GM12878 (cell line): ENCODE measurements around the gene CFAP45. TPM values are rescaled to one million over a fixed set of nuclear protein-coding genes. Genes with fewer than 3 reads are reported as not detected.

Experiments used
- ATAC-seq: fragments of 200-7000 bp; cut with Tn5 transposase; 3 replicates; pipeline ENCODE4 v1.9.1; 2020; ENCODE audit warnings: mild to moderate bottlenecking, moderate library complexity
- BruUV-seq: library from RNA; stranded (reverse); fragments of 400-500 nt; replicated peaks from 2 replicates; lab custom pipeline; 2021; lab: Mats Ljungman, UMichigan
- CTCF ChIA-PET: fragments of 300-600 bp; sonication (Branson Sonifier 250); formaldehyde crosslinking; extraction: SDS; loops from one replicate; lab custom pipeline; 2021; ENCODE audit warnings: inconsistent platforms; lab: Yijun Ruan, JAX
- POLR2A ChIA-PET: fragments of 350-600 bp; formaldehyde crosslinking; extraction: SDS; loops from one replicate; lab custom pipeline; 2021; ENCODE audit warnings: inconsistent platforms; lab: Charles Lee
- RAD21 ChIA-PET: fragments of 300-600 bp; sonication (Branson Sonifier 250); formaldehyde crosslinking; loops from one replicate; lab custom pipeline; 2023; ENCODE audit warnings: antibody characterized with exemption; ENCODE audit not compliant: unreplicated experiment; lab: Charles Lee
- SMC1A ChIA-PET: fragments of 300-600 bp; sonication (Branson Sonifier 250); formaldehyde crosslinking; loops from one replicate; lab custom pipeline; 2023; ENCODE audit not compliant: unreplicated experiment, uncharacterized antibody; lab: Charles Lee
- DNase-seq: peaks from one replicate; pipeline ENCODE4 v3.0.0-alpha.2; 2011; ENCODE audit warnings: low read depth, low spot score
- FAIRE-seq: peaks from 3 replicates; lab custom pipeline; 2011; peaks lifted over from hg19 to GRCh38; lab: Jason Lieb, UNC
- H2AFZ ChIP-seq: 2 replicates; pipeline ENCODE4 v1.6.0; 2011; ENCODE audit warnings: low read depth, low read length, control low read depth; ENCODE audit not compliant: control insufficient read depth
- H3K27ac ChIP-seq: 2 replicates; pipeline ENCODE4 v1.5.1; 2011; ENCODE audit warnings: control low read depth; ENCODE audit not compliant: control insufficient read depth, insufficient read depth
- H3K27me3 ChIP-seq, 2 experiments: replicated peaks in 1 of 2; 2 replicates each; pipeline versions ENCODE4 v1.6.0 to v1.6.1; 2011; ENCODE audit warnings: low read length in 1 of 2; ENCODE audit not compliant: control insufficient read depth in 2 of 2, insufficient read depth in 2 of 2
- H3K36me3 ChIP-seq, 2 experiments: 2 replicates each; pipeline ENCODE4 v1.5.1; 2011; ENCODE audit warnings: low read length in 1 of 2; ENCODE audit not compliant: control insufficient read depth in 2 of 2, insufficient read depth in 2 of 2
- H3K4me1 ChIP-seq: 2 replicates; pipeline ENCODE4 v1.6.1; 2011; ENCODE audit warnings: mild to moderate bottlenecking, low read length, moderate library complexity, mixed read lengths; ENCODE audit not compliant: control insufficient read depth, insufficient read depth
- H3K4me2 ChIP-seq: 2 replicates; pipeline ENCODE4 v1.6.0; 2011; ENCODE audit warnings: control low read depth; ENCODE audit not compliant: control insufficient read depth, insufficient read depth
- H3K4me3 ChIP-seq: fragments of 200-600 bp; sonication (generic); 2 replicates; pipeline ENCODE4 v1.5.1; 2016
- H3K79me2 ChIP-seq: 2 replicates; pipeline ENCODE4 v1.6.0; 2011; ENCODE audit warnings: low read length; ENCODE audit not compliant: control insufficient read depth, insufficient read depth
- H3K9ac ChIP-seq: 2 replicates; pipeline ENCODE4 v1.8.0; 2011; ENCODE audit warnings: low read length, control low read depth, mixed read lengths; ENCODE audit not compliant: control insufficient read depth, insufficient read depth
- H3K9me3 ChIP-seq: replicated peaks from 3 replicates; pipeline ENCODE4 v1.5.1; 2011; ENCODE audit warnings: mild to moderate bottlenecking, low read length; ENCODE audit not compliant: control insufficient read depth, insufficient read depth
- H4K20me1 ChIP-seq: 2 replicates; pipeline ENCODE4 v1.6.0; 2011; ENCODE audit not compliant: control insufficient read depth, insufficient read depth
- BACH1 ChIP-seq: fragments of 450-650 bp; IDR thresholded peaks from 2 replicates; pipeline ENCODE4 v1.6.1; 2017; ENCODE audit warnings: mild to moderate bottlenecking, borderline replicate concordance
- ESRRA ChIP-seq: IDR thresholded peaks from 2 replicates; pipeline ENCODE4 v1.6.1; 2012; ENCODE audit warnings: mild to moderate bottlenecking, low read length, improper control_type of control experiment
- EZH2 ChIP-seq: IDR thresholded peaks from 2 replicates; pipeline ENCODE4 v1.6.1; 2012; ENCODE audit warnings: low read depth, mild to moderate bottlenecking, control low read depth, inconsistent platforms, low read length, borderline replicate concordance; ENCODE audit not compliant: control insufficient read depth
- FOXM1 ChIP-seq: IDR thresholded peaks from 2 replicates; pipeline ENCODE4 v1.6.1; 2012; ENCODE audit warnings: low read depth, mild to moderate bottlenecking, inconsistent platforms, low read length, moderate library complexity
- KLF5 ChIP-seq: fragments of 450-650 bp; IDR thresholded peaks from 2 replicates; pipeline ENCODE4 v1.6.1; 2014; ENCODE audit warnings: mild to moderate bottlenecking; ENCODE audit not compliant: partially characterized antibody
- NRF1 ChIP-seq: conservative IDR thresholded peaks from 2 replicates; pipeline ENCODE4 v1.6.1; 2011; ENCODE audit warnings: mild to moderate bottlenecking, low read depth, low read length, improper control_type of control experiment
- PML ChIP-seq: IDR thresholded peaks from 2 replicates; pipeline ENCODE4 v1.6.1; 2012; ENCODE audit warnings: low read length, inconsistent platforms
- SREBF1 ChIP-seq: IDR thresholded peaks from 2 replicates; pipeline ENCODE4 v1.6.1; 2012; ENCODE audit warnings: mild to moderate bottlenecking, low read length
- STAT3 ChIP-seq: IDR thresholded peaks from 2 replicates; pipeline ENCODE4 v1.6.1; 2011; ENCODE audit warnings: low read depth, low read length, improper control_type of control experiment
- TCF12 ChIP-seq: IDR thresholded peaks from 2 replicates; pipeline ENCODE4 v1.6.1; 2011; ENCODE audit warnings: low read depth, mild to moderate bottlenecking, low read length
- TCF7 ChIP-seq: IDR thresholded peaks from 2 replicates; pipeline ENCODE4 v1.6.1; 2014; ENCODE audit warnings: antibody characterized with exemption, borderline replicate concordance
- WGBS: methylation state at CpG from one replicate; pipeline ENCODE4 v1.1.6; 2016; ENCODE audit warnings: low lambda C conversion rate; ENCODE audit not compliant: insufficient replicate concordance, insufficient coverage; ENCODE audit errors: missing lambda C conversion rate; 5-methylcytosine and 5-hydroxymethylcytosine counted together
- in situ Hi-C: fragments of 300-500 bp; cut with MboI; formaldehyde crosslinking; loops from 9 replicates; pipeline ENCODE4 v1.14.3; 2018; ENCODE audit warnings: mixed read lengths
- intact Hi-C: fragments of 100-400 bp; cut with micrococcal nuclease; formaldehyde crosslinking; loops from one replicate; pipeline ENCODE4 v1.14.2; 2022; ENCODE audit not compliant: unreplicated experiment
- polyA plus RNA-seq, 11 experiments: library from polyadenylated mRNA; depleted of rRNA in 4 of 11; unstranded in 6 of 11; stranded (reverse) in 5 of 11; fragments of >200 nt; fragmentation: Nextera tagmentation in 4 of 11; fragmentation: Illumina TruSeq in 1 of 11; extraction: Ambion mirVana in 4 of 11; extraction: Trizol in 1 of 11; gene quantifications; 1 replicate in 1 of 11; 2 replicates in 10 of 11; pipeline versions ENCODE4 v1.2.1 to v1.2.3, GENCODE V29; 2011 to 2016; ENCODE audit warnings: inconsistent platforms in 2 of 11, missing spikeins in 2 of 11, low read depth in 1 of 11
- total RNA-seq, 4 experiments: library from RNA; depleted of rRNA in 3 of 4; stranded (reverse); fragments of >200 nt in 3 of 4; fragmentation: Illumina TruSeq in 1 of 4; extraction: Trizol in 1 of 4; gene quantifications; 2 replicates each; pipeline versions ENCODE4 v1.2.1 to v1.2.3, GENCODE V29; 2013 to 2021
- TF ChIP-seq, protein P1 (sequence below): IDR thresholded peaks from 2 replicates; pipeline ENCODE4 v1.6.1; 2012; ENCODE audit warnings: low read depth, low read length, improper control_type of control experiment
- TF ChIP-seq, protein P2 (sequence below): IDR thresholded peaks from 2 replicates; pipeline ENCODE4 v1.6.1; 2011; ENCODE audit warnings: borderline replicate concordance, low read depth, mild to moderate bottlenecking, moderate library complexity, low read length; ENCODE audit not compliant: insufficient read depth, poor library complexity, severe bottlenecking
- TF ChIP-seq, protein P3 (sequence below): fragments of 450-650 bp; IDR thresholded peaks from 2 replicates; pipeline ENCODE4 v1.6.1; 2017; ENCODE audit warnings: low read depth, mild to moderate bottlenecking, moderate library complexity

CFAP45 gene
- total and polyA plus RNA-seq, 10 of the 15 experiments (the other 5 are each of a cell fraction or from before 2014, with no cell fraction given) = 0.43 to 0.91 (median 0.67) TPM

DNA sequence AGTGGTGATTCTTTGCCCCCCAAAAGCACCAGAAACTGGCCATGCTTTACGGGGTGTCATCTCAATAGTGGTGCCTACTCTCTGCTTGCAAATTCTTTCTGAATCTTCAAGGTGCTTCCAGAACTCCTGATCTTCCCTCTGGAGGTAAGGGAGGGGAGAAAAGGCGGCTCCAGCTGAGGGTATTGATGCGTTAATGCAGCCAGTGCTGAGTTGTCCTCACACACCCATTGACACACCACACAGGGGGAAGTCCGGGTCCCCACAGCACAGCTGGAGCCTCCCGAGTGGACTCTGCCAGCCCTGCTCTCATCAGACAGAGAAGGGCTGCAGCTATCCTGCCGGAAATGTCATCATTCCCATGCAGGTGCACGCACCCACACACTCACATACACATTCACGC lies 38.7 kb downstream of the CFAP45 start:
- Histone ChIP-seq H4K20me1 (no peaks in the 10 kb centered on the region), H2AFZ (no peak overlapping the region), H3K36me3 (no peaks in the 10 kb centered on the region), H3K4me1 (no peaks in the 10 kb centered on the region), H3K9me3 (no peaks in the 10 kb centered on the region), H3K27me3 (peaks cover 3 to 11% of the 10 kb centered on the region in 2 experiments; a peak in 3 of 4 replicates), H3K9ac (no peak overlapping the region), H3K4me3 (no peak overlapping the region), H3K4me2 (no peak overlapping the region), H3K79me2 (no peaks in the 10 kb centered on the region), H3K27ac (no peak overlapping the region)
- ChIA-PET RAD21 (no interaction called here), SMC1A (no interaction called here), POLR2A (no interaction called here), CTCF (no interaction called here)
- WGBS = 19% methylated on average over 8 of the region's 8 CpGs
- BruUV-seq = no TSS peak
- TF ChIP-seq, protein P1, sequence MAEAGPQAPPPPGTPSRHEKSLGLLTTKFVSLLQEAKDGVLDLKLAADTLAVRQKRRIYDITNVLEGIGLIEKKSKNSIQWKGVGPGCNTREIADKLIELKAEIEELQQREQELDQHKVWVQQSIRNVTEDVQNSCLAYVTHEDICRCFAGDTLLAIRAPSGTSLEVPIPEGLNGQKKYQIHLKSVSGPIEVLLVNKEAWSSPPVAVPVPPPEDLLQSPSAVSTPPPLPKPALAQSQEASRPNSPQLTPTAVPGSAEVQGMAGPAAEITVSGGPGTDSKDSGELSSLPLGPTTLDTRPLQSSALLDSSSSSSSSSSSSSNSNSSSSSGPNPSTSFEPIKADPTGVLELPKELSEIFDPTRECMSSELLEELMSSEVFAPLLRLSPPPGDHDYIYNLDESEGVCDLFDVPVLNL = no peak
- no peak for TF ChIP-seq FOXM1
- TF ChIP-seq STAT3 = no peak
- TF ChIP-seq SREBF1 = no peak
- no peak for TF ChIP-seq TCF12
- no peak for TF ChIP-seq NRF1
- no peak for TF ChIP-seq BACH1
- intact Hi-C loops = no loop called here
- FAIRE-seq (no peak), DNase-seq (no peak), ATAC-seq (no peak)
- in situ Hi-C loops = no loop called here

DNA sequence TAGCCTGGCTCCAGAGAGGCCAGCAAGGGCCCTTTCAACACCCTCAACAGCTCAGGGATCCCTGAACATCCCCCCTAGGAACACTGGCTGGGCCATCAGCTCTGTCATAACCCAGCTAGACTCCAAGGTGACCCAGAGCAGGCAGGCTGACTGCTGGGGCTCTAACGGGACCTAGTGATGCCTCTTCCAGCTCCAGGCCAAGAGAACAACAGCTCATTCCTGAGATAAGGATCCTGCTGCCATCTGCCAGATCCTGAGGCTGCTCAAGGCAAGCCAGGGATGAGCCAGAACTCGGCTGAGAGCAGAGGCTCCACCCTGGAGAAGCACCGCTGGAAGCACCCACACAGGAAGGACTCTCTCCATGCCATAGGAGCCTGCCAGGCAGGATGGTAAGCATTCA lies 39.5 kb downstream of the CFAP45 start:
- H3K79me2 ChIP-seq = no peaks in the 10 kb centered on the region
- ChIA-PET SMC1A (no interaction called here), RAD21 (no interaction called here), CTCF (interaction anchor here (1.1 kb wide), 1 partner anchor 62 kb away, joined by 4 read pairs; no protein-coding TSS in a partner anchor), POLR2A (no interaction called here)
- H2AFZ ChIP-seq = no peak overlapping the region
- DNase-seq (no peak), FAIRE-seq (no peak), ATAC-seq (no peak)
- intact Hi-C loops (no loop called here), in situ Hi-C loops (no loop called here)
- no peaks in the 10 kb centered on the region for H3K36me3 ChIP-seq
- H3K9me3 ChIP-seq = no peaks in the 10 kb centered on the region
- no peaks in the 10 kb centered on the region for H3K4me1 ChIP-seq
- TF ChIP-seq, protein P2, sequence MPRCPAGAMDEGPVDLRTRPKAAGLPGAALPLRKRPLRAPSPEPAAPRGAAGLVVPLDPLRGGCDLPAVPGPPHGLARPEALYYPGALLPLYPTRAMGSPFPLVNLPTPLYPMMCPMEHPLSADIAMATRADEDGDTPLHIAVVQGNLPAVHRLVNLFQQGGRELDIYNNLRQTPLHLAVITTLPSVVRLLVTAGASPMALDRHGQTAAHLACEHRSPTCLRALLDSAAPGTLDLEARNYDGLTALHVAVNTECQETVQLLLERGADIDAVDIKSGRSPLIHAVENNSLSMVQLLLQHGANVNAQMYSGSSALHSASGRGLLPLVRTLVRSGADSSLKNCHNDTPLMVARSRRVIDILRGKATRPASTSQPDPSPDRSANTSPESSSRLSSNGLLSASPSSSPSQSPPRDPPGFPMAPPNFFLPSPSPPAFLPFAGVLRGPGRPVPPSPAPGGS = no peak
- no peak for TF ChIP-seq TCF7
- TF ChIP-seq, protein P3, sequence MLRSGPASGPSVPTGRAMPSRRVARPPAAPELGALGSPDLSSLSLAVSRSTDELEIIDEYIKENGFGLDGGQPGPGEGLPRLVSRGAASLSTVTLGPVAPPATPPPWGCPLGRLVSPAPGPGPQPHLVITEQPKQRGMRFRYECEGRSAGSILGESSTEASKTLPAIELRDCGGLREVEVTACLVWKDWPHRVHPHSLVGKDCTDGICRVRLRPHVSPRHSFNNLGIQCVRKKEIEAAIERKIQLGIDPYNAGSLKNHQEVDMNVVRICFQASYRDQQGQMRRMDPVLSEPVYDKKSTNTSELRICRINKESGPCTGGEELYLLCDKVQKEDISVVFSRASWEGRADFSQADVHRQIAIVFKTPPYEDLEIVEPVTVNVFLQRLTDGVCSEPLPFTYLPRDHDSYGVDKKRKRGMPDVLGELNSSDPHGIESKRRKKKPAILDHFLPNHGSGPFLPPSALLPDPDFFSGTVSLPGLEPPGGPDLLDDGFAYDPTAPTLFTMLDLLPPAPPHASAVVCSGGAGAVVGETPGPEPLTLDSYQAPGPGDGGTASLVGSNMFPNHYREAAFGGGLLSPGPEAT = no peak
- TF ChIP-seq EZH2 = no peak
- TF ChIP-seq ESRRA = no peak
- no peak for TF ChIP-seq PML
- TF ChIP-seq KLF5 = no peak
- no peak overlapping the region for H3K27ac ChIP-seq
- no peak overlapping the region for H3K4me2 ChIP-seq
- no peaks in the 10 kb centered on the region for H4K20me1 ChIP-seq
- peaks cover 3 to 11% of the 10 kb centered on the region in 2 experiments; a peak in 3 of 4 replicates for H3K27me3 ChIP-seq
- no peak overlapping the region for H3K9ac ChIP-seq
- no peak overlapping the region for H3K4me3 ChIP-seq
- 22% methylated on average over 3 of the region's 3 CpGs for WGBS
- BruUV-seq = no TSS peak
